Astrocyte of the cerebellum (primary cell): ENCODE data around the gene CCL19.
"Not testable (repeated sequence)": the region's sequence is repeated elsewhere in the genome, so short reads cannot be mapped to it uniquely, and the experiment has no call there.

Experiments
- DNase-seq: peaks from one replicate; pipeline ENCODE4 v3.0.0-alpha.2; 2011; ENCODE audit warnings: low read depth
- H3K4me3 ChIP-seq: 2 replicates; pipeline ENCODE4 v1.5.1; 2011; ENCODE audit warnings: mild to moderate bottlenecking, low read depth, low read length, moderate library complexity
- in situ Hi-C: cut with HindIII; loops from 2 replicates; pipeline ENCODE4 v1.10.0; 2017; ENCODE audit warnings: low sequenced_read_pairs
- TF ChIP-seq, protein P1 (sequence below): IDR thresholded peaks from 2 replicates; pipeline ENCODE4 v1.5.1; 2012; ENCODE audit warnings: low read length, low read depth, moderate library complexity, mild to moderate bottlenecking; ENCODE audit errors: missing control alignments

CCL19 gene

DNA sequence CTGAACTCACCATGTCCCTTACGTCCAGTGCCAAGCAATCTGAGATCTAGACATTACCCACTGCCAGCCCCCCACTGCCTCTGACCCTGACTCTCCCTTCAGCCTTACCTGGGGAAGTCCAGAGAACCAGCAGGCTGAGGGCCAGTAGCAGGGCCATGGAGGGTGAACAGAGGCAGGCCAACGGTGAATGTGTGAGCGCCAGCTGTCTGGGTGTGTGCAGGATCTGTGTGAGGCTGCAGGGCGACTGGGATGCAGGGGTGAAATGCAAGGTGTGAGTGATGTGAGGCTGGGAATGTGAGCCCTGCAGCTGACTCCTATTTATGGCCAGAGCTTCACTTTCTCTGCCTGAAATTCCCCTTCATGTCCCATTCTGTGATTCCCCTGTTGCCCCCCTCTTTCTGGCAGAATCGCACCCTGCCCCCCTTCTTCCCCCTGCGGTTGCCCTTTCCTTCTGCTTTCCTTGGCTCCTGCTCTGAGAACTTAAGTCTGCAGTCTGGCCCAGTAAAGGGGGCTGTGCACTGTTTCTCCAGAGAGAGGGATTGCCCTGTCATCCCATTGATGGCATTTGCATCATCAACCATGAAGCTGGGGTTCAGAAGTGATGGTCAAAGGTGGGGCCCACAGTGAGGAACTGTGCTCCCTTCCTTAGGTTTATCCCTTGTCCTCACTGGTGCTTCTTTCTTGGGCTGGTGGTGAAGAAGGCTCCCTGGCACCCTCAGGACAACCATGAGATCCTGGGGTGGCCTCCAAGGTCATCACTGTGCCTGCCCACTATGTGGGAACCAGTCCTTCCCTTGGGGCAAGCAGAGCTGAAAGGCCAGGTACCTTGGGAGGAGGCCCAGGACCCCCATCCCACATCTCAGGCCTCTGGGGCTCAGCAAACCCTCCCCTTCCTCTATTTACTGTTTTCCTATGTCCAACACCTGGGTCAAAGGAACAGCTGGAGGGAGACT, at the start of gene CCL19:
Gene CCL19 (minus strand): TSS at position 294 of the 953 bp plus-strand sequence. CDS start 137 bp downstream, at position 157.
- TF ChIP-seq, protein P1, sequence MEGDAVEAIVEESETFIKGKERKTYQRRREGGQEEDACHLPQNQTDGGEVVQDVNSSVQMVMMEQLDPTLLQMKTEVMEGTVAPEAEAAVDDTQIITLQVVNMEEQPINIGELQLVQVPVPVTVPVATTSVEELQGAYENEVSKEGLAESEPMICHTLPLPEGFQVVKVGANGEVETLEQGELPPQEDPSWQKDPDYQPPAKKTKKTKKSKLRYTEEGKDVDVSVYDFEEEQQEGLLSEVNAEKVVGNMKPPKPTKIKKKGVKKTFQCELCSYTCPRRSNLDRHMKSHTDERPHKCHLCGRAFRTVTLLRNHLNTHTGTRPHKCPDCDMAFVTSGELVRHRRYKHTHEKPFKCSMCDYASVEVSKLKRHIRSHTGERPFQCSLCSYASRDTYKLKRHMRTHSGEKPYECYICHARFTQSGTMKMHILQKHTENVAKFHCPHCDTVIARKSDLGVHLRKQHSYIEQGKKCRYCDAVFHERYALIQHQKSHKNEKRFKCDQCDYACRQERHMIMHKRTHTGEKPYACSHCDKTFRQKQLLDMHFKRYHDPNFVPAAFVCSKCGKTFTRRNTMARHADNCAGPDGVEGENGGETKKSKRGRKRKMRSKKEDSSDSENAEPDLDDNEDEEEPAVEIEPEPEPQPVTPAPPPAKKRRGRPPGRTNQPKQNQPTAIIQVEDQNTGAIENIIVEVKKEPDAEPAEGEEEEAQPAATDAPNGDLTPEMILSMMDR: no peak

DNA sequence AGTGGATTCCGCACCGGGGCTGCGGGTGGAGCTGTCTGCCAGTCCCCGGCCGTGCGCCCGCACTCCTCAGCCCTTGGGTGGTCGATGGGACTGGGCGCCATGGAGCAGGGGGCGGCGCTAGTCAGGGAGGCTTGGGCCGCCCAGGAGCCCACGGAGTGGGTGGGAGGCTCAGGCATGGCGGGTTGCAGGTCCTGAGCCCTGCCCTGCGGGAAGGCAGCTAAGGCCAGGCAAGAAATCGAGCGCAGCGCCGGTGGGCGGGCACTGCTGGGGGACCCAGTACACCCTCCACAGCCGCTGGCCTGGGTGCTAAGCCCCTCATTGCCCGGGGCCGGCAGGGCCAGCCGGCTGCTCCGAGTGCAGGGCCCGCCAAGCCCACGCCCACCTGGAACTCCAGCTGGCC, 49.1 kb upstream of the CCL19 start:
- in situ Hi-C loops, DNase-seq, H3K4me3 ChIP-seq: not testable (repeated sequence)

More for the DNA sequence above, at the start of gene CCL19:
- no peak for DNase-seq
- H3K4me3 ChIP-seq: no peak within 1 kb of the TSS
- in situ Hi-C loops: no loop called here

DNA sequence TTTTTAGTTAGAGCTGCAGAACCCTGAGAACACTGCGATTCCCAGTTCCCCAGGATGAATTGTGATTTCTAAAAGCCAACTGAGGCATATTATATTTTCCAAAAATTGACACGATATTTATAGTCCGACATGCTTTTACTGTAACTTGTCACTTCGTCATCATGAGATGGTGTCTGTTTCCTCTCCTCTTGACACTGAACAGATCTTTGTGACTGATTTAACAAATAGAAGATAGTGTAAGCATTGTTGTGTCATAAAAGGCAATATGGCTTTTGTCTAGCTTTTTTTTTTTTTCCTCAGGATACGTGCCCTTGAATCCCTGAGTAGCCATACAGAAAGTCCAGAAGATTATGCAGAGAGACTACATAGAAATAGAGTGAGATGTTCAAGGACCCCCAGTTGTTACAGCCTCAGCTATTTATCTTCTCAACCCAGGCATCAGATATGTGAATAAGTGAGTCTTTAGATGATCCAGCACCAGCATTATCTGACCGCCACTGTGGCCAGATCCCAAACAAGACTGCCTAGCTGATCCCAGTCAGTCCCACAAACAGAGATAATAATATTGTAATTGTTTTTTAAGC, 46.7 kb upstream of the CCL19 start:
- H3K4me3 ChIP-seq: no peak overlapping the region
- no peak for DNase-seq
- TF ChIP-seq, protein P1: no peak
- in situ Hi-C loops: no loop called here

DNA sequence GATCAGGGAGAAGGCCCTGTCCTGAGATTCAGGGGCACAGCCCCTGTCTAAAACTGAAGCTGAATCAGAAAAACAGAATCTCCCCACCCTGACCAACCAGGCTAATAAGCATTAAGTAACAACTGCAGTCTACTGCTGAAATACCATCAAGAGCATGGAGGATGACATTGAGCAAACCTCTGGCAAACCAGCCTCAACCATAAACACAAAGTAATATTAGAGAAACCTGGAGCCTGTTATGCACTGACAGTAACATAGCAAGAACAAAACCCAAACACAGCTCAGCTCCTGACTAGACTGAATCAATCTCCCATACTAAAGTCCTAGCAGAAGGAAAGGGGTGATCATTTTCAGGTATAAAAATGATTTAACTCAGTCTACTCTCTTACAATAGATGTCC, 43.6 kb upstream of the CCL19 start:
- no peak overlapping the region for H3K4me3 ChIP-seq
- no peak for DNase-seq
- in situ Hi-C loops: no loop called here

DNA sequence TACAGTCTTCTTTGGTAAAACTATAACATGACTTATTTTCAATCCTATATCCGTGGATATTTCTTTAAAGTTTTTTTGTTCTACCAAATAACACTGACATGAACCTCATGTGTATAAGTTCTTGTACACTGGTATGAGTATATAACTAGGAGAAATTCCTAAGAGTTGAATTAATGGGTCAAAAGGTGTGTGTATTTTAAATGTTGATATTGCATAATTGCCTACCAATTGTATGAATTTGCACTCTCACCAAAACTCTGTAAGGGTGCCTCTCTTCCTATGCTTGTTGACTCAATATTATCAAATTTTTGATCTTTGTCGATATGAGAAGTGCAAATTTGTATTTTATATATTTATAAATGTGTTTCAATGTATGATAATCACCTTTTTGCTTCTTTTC, 41.8 kb upstream of the CCL19 start:
- in situ Hi-C loops: no loop called here
- TF ChIP-seq, protein P1: no peak
- no peak overlapping the region for H3K4me3 ChIP-seq
- no peak for DNase-seq

More for the DNA sequence above, 43.6 kb upstream of the CCL19 start:
- TF ChIP-seq, protein P1: no peak

DNA sequence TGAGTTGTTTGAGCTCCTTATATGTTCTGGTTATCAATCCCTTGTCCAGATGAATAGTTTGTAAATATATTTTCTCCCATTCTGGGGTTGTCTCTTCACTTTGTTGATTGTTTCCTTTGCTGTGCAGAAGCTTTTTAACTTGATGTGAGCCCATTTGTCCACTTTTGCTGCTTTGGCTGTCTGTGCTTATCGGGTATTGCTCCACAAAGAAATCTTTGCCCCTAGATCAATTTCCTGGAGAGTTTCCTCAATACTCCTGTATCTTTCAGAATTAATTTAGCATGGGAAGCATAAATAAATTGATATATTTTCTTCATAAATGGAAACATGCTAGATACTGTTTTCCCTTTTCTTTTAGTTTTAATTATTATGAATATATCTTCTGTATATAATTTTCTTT, 41.4 kb upstream of the CCL19 start:
- in situ Hi-C loops: no loop called here
- no peak for DNase-seq

More for the DNA sequence above, 41.4 kb upstream of the CCL19 start:
- no peak overlapping the region for H3K4me3 ChIP-seq
- TF ChIP-seq, protein P1: no peak
